GM21515 (cell line): ENCODE data around the gene ACOT9.
A peak's percentile ranks its signal among the peaks of the same experiment; 100 is the strongest.
"Not testable (repeated sequence)": the region's sequence is repeated elsewhere in the genome, so short reads cannot be mapped to it uniquely, and the experiment has no call there.

Source experiments
- ATAC-seq: cut with Tn5 transposase; IDR thresholded peaks from one replicate; pipeline ENCODE4 v1.9.1; 2021; ENCODE audit not compliant: unreplicated experiment

ACOT9 gene

DNA sequence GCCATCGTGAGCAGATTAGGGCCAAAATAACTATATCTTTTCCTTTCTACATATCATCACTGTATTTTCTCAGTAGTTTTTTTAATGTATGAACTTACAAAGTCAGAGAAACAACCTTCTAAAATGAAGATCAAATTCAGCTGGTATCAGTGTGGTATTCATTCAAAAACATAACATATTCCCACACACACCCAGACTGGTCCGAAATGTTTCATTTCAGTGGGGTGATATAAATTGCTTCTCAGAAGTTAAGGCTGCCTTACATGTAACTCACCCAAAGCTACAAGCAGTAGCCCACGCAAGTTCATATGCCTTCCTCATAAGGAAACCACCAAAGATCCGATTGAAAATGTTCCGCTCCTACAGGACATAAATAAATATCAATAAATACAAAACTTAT, 37.8 kb downstream of the ACOT9 start:
- no peak for ATAC-seq

DNA sequence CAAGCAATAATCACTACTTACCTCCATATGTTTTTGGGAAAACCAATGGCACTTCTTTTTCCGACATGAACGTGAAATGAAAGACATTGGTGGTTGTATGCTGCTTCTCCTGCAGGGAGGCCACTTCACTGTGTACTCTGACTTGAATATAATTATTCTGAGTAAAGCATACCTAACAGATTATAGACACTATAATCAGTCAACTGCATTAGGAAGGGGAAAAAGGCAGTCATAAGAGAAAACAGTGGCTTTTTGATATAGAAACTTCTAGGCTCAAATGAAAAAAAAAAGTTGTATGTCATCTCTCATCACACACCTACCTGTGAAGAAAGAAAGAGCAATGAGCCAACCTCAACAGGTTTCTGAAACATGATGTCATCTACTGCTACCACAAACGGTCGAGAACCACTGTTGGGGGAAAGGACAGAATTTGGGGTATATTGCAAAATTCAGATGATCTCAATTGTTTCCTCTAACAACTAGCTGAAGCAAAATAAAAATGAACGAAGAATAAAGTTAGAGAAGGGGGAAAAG, 38.3 kb downstream of the ACOT9 start:
- no peak for ATAC-seq

DNA sequence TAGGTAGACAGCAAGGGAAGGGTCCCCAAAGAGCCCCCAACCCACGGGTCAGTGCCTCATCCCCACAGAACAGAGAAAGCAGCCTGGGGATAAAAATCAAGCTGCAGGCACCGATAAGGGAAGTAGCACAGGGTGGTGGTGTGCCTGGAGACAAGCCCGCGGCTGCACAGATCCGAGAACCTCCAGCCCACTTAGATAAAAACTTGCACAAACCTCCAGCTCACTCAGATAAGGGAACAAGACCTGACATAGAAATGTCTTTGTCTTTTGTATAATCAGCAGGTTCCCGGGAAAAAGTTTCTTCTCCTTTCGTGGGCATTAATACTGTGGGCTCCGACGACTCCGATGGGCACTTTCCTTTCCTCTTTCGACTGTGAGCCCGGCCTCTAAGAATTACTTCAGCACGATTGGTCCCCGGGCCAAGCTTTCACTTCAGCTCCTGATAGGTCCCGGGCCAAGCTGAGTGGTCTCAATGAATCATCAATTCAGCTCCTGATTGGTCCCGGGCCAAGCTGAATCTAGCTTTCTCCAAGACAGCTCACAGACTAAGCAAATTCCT, 43.4 kb downstream of the ACOT9 start:
- no peak for ATAC-seq

DNA sequence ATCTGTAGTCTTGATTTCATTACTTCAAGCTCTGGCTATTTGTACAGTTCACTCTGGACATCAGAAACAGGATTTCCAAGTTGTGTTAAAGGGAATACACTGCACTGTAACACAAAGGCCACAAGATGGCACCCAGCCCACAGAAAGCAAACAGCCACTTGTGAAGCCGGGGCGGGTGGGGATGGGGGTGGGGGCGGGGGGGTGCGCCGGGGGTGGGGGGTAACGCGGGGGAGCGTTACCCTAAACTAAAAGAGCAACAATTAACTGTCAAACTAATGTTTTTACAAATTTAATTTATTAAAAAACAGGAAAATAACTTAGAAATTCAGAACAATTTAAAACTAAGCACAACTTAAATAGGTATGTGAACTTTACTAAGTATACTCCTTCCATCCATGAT, 48.5 kb downstream of the ACOT9 start:
- ATAC-seq: peak; percentile 54

DNA sequence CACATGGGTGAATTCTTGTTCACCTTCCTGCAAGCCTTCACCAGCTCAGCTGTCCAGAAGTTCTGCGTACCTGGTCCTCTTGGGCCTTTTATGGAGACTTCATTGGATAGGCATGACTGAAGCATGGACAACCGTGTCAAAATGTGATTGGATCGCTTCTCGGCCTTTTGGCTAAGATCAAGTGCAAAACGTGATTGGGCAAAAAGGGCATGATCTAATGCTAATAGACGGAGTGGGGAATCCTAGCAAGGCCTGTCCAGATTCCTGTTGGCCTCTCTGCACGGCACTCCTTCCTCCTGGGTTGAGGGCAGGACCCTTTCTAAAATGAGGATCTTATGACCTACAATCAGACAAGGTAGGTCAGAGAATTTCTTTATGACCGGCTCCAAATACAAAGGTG, 50.9 kb downstream of the ACOT9 start:
- no peak for ATAC-seq

DNA sequence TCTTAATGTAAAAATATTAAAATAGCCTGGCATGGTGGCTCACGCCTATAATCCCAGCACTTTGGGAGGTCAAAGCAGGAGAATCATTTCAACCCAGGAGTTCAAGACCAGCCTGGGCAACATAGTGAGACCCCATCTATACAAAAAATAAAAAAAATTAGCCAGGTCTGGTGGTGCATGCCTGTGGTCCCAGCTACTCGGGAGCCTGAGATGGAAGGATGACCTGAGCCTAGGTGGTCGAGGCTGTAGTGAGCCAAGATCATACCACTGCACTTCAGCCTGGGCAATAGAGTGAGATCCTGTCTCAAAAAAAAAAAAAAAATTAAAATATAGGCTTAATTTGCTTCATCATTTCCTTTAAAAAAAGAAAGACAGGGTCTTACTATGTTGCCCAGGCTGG, 66.6 kb downstream of the ACOT9 start:
- not testable (repeated sequence) for ATAC-seq

DNA sequence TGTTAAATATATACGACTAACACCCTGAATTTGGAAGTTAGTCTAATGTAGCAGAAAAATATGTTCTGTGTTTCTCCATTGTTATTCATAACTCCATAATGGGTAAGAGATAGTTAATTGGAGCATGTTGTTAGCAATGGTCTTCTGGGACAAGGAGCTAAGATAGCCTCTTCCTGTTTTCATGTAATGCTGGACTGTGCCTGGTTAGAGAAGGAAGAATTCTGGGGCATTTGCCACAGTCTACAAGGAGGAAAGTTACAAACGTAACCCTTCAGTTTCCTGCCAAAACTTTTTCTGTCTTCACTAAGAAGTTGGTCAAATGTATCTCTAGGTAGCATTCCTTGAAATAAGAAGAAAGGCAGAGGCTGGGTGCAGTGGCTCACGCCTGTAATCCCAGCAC, 70.0 kb downstream of the ACOT9 start:
- ATAC-seq: no peak

DNA sequence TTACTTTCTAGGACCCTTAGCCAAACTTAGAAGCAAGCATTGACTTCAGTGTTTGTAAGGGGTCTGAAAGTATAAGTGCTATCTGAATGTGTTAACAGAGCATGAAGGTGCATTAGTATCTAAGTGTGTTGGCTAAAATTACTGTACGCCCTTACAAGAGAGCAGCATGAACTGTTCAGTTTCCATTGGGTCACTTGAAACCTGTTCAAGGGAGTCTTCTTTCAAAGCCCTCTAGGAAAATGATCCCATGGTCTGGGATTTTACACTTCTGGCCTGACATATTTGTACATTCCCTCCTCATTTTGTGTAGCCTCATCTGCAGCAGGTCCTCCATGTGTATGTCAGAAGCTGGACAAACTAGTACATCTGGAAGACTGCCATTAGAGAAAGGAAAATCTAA, 72.5 kb downstream of the ACOT9 start:
- no peak for ATAC-seq

DNA sequence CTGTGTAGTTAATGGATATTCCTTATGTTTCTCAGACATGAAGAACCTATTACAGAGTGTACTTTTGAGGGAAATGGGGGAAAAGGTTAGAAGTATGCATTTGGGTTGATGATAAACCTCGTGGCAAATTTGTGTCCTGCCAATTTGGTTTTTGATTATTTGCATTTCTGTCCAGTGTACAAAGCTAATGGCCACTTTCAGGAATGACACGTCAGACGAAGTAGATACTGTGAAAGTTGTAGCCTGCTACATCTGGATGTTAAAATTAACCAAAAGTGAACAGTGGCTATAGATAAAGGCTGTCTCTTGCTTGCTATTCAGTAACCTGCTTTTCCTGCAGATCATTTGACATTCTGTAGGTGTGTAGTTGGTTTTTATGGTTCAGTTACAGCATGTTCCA, 74.7 kb downstream of the ACOT9 start:
- ATAC-seq: peak; percentile 38

DNA sequence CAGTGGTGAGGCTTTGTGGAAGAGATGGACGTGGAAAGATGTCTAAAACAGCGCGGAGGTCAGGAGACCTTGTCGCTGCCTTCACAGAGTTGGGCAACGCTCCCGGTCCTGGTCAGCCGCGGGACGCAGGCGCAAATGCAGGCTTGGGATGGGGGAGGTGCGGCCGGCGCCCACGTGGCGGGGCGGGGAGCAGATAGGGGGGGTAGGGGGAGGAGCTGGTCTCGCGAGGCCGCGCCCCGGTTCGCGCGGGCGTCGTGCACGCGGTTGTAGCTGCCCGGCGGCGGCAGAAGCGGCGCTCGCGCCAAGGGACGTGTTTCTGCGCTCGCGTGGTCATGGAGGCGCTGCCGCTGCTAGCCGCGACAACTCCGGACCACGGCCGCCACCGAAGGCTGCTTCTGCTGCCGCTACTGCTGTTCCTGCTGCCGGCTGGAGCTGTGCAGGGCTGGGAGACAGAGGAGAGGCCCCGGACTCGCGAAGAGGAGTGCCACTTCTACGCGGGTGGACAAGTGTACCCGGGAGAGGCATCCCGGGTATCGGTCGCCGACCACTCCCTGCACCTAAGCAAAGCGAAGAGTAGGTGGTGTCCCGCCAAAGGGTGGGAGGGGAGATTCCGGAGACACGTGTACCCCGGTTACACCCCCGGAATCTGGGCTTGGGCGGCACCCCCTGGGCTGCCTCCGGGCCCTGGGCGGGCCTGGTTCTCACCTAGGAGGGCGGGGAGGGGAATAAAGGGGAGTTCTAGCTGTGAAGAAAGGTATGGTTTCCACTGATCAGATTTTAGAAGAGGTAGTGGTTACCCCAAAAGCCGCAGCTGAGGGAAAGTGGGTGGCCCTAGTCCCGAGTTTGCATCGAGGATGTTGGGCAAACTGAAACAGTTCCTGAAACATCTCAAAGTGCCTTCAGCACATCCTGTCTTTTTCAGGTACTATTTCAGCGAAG, 75.6 kb downstream of the ACOT9 start, which contains the start of gene PRDX4:
Gene PRDX4, plus strand, starts transcription at position 255 of the 939 bp plus-strand sequence. Its CDS starts 78 bp downstream, at position 333.
- peak; percentile 73 for ATAC-seq

DNA sequence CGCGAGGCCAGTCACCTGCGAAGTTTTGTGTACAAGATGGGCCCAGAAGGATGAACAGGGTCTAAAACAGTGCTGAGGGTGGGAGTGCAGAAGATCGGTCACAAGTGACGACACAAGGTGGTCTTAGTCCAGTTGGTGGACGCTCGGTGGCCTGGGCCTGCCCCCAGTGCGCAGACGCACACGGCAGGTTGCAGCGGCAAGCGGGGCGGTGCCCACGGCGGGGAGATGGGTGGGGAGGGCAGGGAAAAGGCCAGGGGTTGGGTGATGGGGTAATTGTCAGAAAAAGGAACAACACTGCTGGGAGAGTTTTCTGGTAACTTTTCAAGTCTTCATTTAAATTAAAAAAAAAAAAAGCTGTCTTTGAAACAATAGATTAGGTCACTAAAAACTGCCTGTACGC, 76.8 kb downstream of the ACOT9 start:
- ATAC-seq: no peak

DNA sequence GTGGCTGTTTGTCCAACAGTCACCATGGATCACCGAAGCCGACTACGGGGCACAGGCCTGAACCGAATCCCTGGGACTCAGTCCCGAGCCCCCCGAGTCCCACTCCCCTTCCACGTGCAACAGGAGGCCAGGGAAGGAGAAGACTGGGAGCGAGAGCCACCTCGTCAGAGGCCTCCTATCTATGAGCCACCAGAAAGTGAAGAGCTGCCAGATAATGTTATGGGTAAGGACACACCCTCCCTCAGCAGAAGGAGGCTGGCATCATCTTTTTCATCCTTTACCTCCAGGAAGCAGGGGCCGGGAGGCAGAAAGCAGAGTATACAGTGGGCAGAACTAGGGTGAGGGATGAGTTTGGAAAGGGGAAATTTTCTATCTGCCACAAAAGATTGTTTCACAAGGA, 78.6 kb downstream of the ACOT9 start:
- no peak for ATAC-seq

DNA sequence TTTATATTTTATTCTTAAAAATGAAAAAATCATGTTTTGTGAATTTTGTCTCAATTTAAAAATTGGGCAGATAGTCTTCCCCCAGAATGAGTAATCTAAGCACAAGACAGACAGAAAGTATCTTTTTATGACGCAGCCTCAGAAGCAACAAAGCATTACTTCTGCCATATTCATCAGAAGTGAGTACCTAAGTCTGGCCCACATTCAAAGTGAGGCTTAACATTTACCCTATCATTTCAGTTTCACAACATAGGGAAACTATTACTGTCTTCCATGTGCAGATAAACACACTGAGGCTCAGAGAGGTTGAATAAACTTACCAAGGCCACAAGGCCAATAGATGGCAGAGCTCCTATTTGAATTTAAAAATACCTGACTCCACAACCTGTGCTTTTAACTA, 80.2 kb downstream of the ACOT9 start:
- ATAC-seq: no peak

DNA sequence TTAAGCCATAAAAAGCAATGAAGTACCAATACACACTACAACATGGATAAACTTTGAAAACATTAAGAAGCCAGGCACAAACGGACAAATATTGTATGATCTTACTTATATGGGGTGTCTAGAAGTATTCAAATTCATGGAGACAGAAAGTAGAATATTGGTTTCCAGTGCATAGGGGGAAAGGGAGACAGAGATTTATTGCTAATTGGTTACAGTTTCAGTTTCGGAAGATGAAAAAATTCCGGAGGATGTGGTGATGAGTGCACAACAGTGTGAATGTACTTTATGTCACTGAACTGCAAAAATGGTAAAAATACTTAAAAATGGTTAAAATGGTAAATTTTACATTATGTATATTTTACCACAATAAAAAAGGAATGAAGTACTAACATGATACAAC, 80.9 kb downstream of the ACOT9 start:
- peak; percentile 63 for ATAC-seq

DNA sequence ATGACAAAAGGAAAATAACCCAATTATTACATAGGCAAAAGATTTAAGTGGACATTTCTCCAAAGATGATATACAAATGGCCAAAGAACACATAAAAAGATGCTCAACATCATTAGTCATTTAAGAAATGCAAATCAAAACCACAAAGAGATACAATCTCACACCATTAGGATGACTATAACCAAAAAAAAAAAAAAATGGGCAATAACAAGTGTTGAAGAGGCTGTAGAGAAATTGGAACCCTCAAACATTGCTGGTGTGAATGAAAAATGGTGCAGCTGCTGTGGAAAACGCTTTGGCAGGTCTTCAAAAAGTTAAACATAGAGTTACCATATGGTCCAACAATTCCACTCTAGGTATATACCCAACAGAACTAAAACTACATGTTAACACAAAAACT, 81.4 kb downstream of the ACOT9 start:
- no peak for ATAC-seq

DNA sequence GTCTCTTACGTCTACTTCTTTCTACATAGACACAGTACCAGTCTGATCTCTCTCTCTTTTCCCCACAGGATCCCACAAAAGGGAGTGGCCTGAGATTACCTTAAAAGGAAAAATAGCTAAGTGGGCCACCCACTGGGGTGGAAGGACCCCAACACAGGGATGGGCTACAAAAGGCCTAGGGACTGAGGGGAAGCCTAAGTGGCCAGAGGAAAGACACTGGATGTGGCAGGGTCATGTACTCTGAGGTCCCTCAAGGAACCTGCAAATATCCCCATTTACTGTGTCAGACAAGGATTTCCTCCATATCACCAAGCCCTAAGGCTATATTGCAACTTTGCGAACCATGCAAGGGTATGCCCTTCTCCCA, 82.3 kb downstream of the ACOT9 start:
- no peak for ATAC-seq

DNA sequence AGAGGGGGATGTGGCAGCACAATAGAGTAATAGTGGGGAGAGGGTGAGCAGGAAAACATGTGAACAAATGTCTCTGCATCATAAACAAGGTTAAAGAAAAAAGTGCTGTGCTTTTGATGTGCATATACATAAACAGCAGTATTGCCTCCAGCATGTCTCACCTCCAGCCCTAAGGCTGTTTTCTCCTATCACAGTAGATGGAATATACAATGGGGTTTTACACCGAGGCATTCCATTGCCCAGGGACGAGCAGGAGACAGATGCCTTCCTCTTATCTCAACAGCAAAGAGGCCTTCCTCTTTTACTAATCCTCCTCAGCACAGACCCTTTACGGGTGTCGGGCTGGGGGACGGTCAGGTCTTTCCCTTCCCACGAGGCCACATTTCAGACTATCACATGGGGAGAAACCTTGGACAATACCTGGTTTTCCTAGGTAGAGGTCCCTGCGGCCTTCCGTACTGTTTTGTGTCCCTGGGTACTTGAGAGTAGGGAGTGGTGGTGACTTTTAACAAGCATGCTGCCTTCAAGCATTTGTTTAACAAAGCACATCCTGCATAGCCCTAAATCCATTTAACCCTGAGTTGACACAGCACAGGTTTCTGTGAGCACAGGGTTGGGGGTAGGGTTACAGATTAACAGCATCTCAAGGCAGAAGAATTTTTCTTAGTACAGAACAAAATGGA, 82.9 kb downstream of the ACOT9 start:
- ATAC-seq: not testable (repeated sequence)

DNA sequence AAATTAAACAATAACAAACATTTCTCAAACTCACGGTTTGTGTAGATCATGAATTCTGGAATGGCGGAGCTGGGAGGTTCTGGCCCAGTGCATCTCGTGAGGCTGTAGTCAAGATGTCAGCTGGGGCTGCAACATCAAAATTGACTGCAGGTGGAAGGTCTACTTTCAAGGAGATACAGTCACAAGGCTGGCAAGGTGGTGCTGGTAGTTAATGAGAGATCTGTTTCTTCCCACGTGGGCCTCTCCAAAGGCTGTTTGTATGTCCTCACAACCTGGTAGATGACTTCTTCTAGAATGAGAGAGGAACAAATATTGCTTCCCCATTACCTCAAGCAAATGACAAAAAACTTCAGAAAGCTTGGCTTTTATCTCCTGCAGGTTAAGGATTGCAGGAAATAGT, 83.7 kb downstream of the ACOT9 start:
- no peak for ATAC-seq

DNA sequence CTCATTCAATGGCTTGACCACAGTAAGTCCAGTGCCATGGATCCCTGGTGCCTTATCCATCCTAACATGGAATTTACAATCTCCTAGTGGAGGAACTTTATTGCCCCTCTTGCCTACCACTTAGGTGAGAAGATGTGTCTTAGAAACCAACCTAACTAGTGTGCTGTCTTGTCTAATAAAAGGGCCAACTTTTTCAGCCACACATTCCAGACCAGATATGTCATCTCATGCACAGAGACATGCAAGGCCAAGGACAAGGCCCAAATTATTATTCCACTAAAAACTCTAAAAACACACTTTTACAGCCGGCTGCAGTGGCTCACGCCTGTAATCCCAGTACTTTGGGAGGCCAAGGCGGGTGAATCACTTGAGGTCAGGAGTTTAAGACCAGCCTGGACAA, 86.4 kb downstream of the ACOT9 start:
- no peak for ATAC-seq

DNA sequence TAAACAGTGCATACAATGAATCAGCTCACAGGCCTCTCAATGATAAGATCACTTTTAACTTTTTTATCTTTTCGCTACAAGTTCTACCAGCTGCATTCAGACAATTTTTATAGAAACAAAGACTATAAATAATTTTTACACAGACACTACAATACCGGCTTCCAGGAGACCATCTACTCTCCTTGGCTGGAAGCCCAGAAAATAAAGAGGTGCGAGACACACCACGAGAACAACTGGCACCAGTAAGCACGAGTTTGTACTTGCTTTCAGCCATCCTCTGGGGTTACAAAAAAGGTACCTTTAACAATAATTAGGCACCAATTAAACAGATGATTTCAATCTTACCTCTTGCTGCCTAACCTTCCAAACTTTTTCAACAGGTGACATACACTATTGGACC, 87.0 kb downstream of the ACOT9 start:
- ATAC-seq: no peak
